ENCODE measurements around the gene HIVEP1. TPM values are rescaled to one million over a fixed set of nuclear protein-coding genes. Genes with fewer than 3 reads are reported as not detected.
A peak's percentile ranks its signal among the peaks of the same experiment; 100 is the strongest.

HIVEP1 gene
- total RNA-seq, 2 experiments from 2014 or later: 21.7 to 27.8 TPM

DNA sequence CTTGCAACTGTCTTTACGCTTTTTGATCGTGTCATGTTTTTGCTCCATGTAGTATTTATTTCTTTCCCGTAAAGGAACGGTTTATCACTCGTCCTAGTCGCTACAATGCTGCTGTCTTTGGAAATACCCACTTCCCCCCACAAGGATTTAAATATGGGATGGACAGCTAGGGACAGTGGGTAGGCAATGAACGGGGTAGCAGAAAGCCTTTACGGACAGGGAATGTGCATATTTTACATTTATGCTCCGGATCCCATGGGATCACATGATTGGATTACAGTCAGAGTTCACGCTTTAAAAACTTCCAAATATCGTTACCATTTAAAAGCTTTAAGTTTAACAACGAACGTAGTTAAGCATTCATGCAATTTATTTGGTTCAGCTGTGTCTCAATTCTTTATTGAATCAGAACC is 1.2 kb downstream of the HIVEP1 start:
- Mint-ChIP-seq H3K36me3 (ENCODE audit: low read depth) (peaks cover 47% of the 10 kb centered on the region), H3K4me1 (peaks cover 36% of the 10 kb centered on the region)

DNA sequence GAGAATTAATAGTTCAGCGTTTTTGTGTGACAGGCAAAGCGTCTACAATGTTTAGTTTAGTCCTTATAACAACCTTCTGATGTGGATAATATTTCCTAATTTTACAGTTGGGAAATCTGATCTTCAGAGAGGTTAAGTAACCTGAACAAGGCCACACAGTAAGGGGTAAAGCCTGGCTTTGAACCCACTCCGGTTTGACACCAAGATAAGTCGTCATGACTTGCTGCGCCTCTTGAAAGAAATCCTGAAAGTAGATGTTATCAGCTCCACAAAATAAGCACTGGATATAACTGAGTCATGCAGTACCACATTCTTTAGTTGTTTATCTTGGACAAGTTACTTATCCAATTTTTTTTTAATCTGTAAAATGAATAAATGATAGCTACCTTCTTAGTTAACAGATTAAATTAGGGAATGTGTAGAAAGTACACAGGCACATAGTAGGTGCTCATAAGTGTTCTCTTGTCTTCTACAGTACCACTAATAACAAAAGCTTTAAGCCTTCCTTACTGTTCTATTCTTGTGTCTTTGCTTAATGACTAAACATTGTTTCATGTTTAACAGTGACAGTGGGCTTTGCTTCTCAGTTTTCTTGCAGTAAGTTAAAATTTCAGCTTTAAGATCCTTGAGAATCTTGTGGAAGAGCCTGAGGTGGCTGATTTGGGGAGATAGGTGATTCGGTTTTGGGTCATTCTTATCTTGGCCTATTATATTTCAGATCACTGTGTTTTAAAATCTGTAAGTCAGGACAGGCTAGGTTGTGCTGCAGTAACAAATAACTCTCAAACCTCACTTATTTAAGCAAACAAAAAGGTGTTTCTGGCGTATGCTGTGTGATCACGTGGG is 2.1 kb downstream of the HIVEP1 start:
- Mint-ChIP-seq H3K27ac (no peak overlapping the region), H3K36me3 (ENCODE audit: low read depth) (peaks cover 51% of the 10 kb centered on the region)
- POLR2A ChIA-PET: interaction anchor here (1.2 kb wide), 2 partner anchors 11 to 38 kb away, joined by 3 read pairs; no protein-coding TSS in a partner anchor

More for the DNA sequence above, 1.2 kb downstream of the HIVEP1 start:
- DNase-seq: no peak
- peaks cover 7% of the 10 kb centered on the region for H3K9me3 Mint-ChIP-seq
- peak overlapping the region; percentile 94 for H3K27ac Mint-ChIP-seq
- no peaks in the 10 kb centered on the region for H3K27me3 Mint-ChIP-seq
- CTCF ChIA-PET: interaction anchor here (1.2 to 2.2 kb wide), 3 partner anchors 26 to 357 kb away, joined by 3 to 4 read pairs (median 3); no protein-coding TSS in a partner anchor
- POLR2A ChIA-PET: interaction anchor here (0.8 to 1.6 kb wide), 8 partner anchors 10 to 314 kb away, joined by 3 to 7 read pairs (median 3); no protein-coding TSS in a partner anchor
- peak overlapping the region; percentile 98 for H3K4me3 Mint-ChIP-seq

DNA sequence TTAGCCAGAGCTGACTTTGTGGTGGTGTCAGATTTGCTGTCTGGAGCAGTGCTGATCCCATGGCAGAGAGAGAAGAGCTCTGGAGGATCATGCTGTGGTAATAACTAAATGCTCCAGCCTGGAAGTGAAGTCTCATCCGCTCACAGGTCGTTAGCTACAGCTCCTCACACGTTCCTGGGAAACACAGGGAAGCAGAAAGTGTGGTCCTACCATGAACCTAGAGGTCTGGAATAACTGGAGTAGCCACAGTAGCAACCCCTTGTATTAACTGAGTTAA is 2.7 kb downstream of the HIVEP1 start:
- Mint-ChIP-seq H3K9me3 (peaks cover 7% of the 10 kb centered on the region), H3K36me3 (ENCODE audit: low read depth) (peaks cover 56% of the 10 kb centered on the region), H3K4me1 (peaks cover 31% of the 10 kb centered on the region), H3K27me3 (no peaks in the 10 kb centered on the region), H3K4me3 (no peak overlapping the region), H3K27ac (no peak overlapping the region)
- no peak for DNase-seq
- ChIA-PET POLR2A (interaction anchor here (1.2 kb wide), 1 partner anchor 38 kb away, joined by 3 read pairs; no protein-coding TSS in a partner anchor), CTCF (interaction anchor here (1.1 to 2.2 kb wide), 2 partner anchors 24 to 274 kb away, joined by 3 to 4 read pairs; no protein-coding TSS in a partner anchor)

More for the DNA sequence above, 2.1 kb downstream of the HIVEP1 start:
- H3K27me3 Mint-ChIP-seq: no peaks in the 10 kb centered on the region
- no peak overlapping the region for H3K4me3 Mint-ChIP-seq
- DNase-seq: no peak
- peaks cover 7% of the 10 kb centered on the region for H3K9me3 Mint-ChIP-seq
- peaks cover 33% of the 10 kb centered on the region for H3K4me1 Mint-ChIP-seq
- CTCF ChIA-PET: interaction anchor here (1.1 to 2.2 kb wide), 3 partner anchors 25 to 275 kb away, joined by 3 to 4 read pairs (median 3); no protein-coding TSS in a partner anchor

GRCh38 chr6:12017263-12017662 is 5.2 kb downstream of the HIVEP1 start:
- H3K36me3 Mint-ChIP-seq (ENCODE audit: low read depth): peaks cover 69% of the 10 kb centered on the region
- peaks cover 25% of the 10 kb centered on the region for H3K4me1 Mint-ChIP-seq
- DNase-seq: no peak
- H3K4me3 Mint-ChIP-seq: no peak overlapping the region
- CTCF ChIA-PET: no interaction called here
- peaks cover 7% of the 10 kb centered on the region for H3K9me3 Mint-ChIP-seq
- no peak overlapping the region for H3K27ac Mint-ChIP-seq
- H3K27me3 Mint-ChIP-seq: no peaks in the 10 kb centered on the region
- POLR2A ChIA-PET: no interaction called here

DNA sequence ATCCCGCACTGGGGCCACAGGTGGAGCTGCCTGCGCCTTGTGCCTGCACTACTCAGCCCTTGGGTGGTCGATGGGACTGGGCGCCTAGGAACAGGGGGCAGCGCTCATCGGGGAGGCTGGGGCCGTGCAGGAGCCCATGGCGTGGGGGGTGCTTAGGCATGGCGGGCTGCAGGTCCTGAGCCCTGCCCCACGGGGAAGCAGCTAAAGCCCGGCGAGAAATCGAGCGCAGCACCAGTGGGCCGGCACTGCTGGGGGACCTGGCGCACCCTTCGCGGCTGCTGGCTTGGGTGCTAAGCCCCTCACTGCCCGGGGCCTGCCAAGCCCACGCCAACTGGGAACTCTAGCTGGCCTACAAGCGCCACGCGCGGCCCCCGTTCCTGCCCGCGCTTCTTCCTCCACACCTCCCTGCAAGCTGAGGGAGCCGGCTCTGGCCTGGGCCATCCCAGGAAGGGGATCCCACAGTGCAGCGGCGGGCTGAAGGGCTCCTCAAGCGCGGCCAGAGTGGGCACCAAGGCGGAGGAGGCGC is 5.8 kb downstream of the HIVEP1 start:
- Mint-ChIP-seq H3K27ac (no peak overlapping the region), H3K9me3 (peaks cover 7% of the 10 kb centered on the region), H3K4me3 (no peak overlapping the region), H3K4me1 (peaks cover 27% of the 10 kb centered on the region), H3K27me3 (no peaks in the 10 kb centered on the region), H3K36me3 (ENCODE audit: low read depth) (peaks cover 75% of the 10 kb centered on the region)
- no peak for DNase-seq
- ChIA-PET POLR2A (no interaction called here), CTCF (no interaction called here)

DNA sequence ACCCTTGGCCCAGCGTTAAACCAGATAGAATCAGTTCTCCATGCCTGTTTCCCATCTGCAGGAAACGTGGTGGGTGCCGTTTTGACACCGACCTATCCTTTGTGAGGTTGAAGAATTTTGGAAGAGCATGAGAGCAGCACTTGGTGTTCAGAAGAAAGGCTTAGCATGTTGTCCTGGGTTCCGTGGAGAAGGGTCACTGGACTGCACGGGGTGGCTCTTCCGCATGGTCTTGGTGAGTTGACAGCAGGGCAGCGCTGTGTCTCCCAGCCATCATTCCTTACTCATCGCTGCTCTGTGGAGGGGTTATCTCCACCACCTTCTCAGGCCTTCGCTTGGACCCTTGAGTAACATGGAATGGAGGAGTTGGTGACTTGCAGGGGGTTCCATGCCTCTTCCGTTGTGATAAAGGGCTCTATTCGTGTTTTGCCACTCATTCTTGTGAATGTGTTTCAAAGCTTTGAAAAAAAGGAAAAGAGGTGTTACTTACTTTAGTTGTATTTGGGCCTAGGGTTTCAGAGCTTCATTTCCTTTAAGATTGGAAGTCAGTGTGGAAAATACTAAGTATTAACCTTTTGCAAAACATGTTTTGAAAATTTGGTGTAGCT is 8.2 kb downstream of the HIVEP1 start:
- Mint-ChIP-seq H3K27ac (no peak overlapping the region), H3K4me1 (peaks cover 10% of the 10 kb centered on the region), H3K36me3 (ENCODE audit: low read depth) (peaks cover 73% of the 10 kb centered on the region), H3K27me3 (no peaks in the 10 kb centered on the region), H3K9me3 (no peaks in the 10 kb centered on the region), H3K4me3 (no peak overlapping the region)
- no peak for DNase-seq
- POLR2A ChIA-PET: no interaction called here
- CTCF ChIA-PET: interaction anchor here (0.8 kb wide), 1 partner anchor 11 kb away, joined by 4 read pairs; no protein-coding TSS in a partner anchor

- Mint-ChIP-seq H3K27ac (no peak overlapping the region), H3K4me1 (peaks cover 13% of the 10 kb centered on the region), H3K4me3 (no peak overlapping the region), H3K27me3 (no peaks in the 10 kb centered on the region), H3K36me3 (ENCODE audit: low read depth) (peaks cover 72% of the 10 kb centered on the region), H3K9me3 (peaks cover 3% of the 10 kb centered on the region)
- ChIA-PET CTCF (no interaction called here), POLR2A (no interaction called here)
- DNase-seq: no peak
Measured at GRCh38 chr6:12022481-12022880, 10.4 kb downstream of the HIVEP1 start.

GRCh38 chr6:12022953-12023388 is 10.9 kb downstream of the HIVEP1 start:
- Mint-ChIP-seq H3K9me3 (peaks cover 3% of the 10 kb centered on the region), H3K4me3 (no peak overlapping the region), H3K27me3 (no peaks in the 10 kb centered on the region), H3K36me3 (ENCODE audit: low read depth) (peaks cover 73% of the 10 kb centered on the region), H3K27ac (no peak overlapping the region), H3K4me1 (peaks cover 13% of the 10 kb centered on the region)
- ChIA-PET POLR2A (interaction anchor here (1.6 kb wide), 1 partner anchor 10 kb away, joined by 7 read pairs; the partner anchor contains the start of gene HIVEP1), CTCF (no interaction called here)
- DNase-seq: no peak

DNA sequence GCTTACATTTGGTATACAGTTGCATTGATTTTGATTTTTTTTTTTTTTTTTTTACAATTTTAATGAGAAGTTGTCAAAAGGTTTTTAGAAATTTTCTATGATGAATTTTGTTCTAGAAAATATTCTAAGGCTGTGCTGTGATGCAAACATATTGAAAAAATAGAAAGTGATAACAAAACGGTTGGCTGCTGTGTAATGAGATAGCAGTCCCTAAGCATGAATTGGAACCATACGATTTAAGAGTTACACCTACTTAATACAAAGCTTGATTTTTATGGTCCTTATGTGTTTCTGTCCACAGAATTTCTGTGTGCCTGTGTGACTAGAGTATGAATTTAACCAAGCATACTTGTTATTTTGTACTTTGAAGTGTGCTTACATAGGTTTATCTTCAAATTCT is 12.1 kb downstream of the HIVEP1 start:
- Mint-ChIP-seq H3K27me3 (no peaks in the 10 kb centered on the region), H3K4me3 (no peak overlapping the region), H3K4me1 (peaks cover 13% of the 10 kb centered on the region), H3K9me3 (peaks cover 3% of the 10 kb centered on the region), H3K27ac (no peak overlapping the region), H3K36me3 (ENCODE audit: low read depth) (peaks cover 77% of the 10 kb centered on the region)
- ChIA-PET CTCF (no interaction called here), POLR2A (interaction anchor here (0.7 to 1.6 kb wide), 2 partner anchors 12 to 147 kb away, joined by 3 to 7 read pairs; partner anchors contain the start of gene HIVEP1)
- no peak for DNase-seq

DNA sequence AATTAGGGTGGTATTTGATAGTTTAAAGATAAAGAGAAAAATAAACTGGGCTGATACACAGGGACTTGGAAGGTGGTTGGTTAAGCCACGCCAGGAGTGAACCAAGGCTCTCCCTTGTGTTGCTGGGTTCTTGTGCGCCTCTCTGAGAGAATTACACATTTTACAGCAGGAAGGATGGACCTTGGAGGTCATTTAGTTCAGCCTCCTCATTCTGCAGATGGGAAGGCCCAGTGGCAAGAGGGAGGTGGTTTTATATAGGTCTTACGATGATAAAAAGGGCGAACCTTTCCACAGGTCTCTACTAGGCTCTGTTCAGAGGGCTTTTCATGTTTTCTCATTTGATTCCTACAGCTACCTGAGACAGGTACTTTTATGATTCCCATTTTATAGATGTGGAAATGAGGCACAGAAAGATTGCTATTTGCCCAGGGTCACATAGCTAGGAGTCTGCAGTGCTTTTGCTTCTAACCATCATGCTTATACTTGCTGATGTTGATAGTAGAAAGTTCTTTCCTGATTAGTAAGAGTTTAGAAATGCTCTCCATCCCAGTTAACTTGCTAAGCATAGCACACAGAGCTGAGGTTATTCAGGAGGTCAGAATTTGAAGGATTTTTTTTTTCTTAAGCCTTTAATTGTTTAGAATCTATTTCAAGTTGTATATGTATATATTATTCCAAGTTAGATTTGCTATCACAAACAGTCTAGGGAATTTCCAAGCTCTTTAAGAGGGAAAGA is 12.8 kb downstream of the HIVEP1 start:
- Mint-ChIP-seq H3K36me3 (ENCODE audit: low read depth) (peaks cover 75% of the 10 kb centered on the region), H3K27me3 (no peaks in the 10 kb centered on the region), H3K27ac (no peak overlapping the region), H3K4me1 (peaks cover 13% of the 10 kb centered on the region), H3K9me3 (peaks cover 3% of the 10 kb centered on the region), H3K4me3 (no peak overlapping the region)
- no peak for DNase-seq
- POLR2A ChIA-PET: no interaction called here
- CTCF ChIA-PET: no interaction called here

DNA sequence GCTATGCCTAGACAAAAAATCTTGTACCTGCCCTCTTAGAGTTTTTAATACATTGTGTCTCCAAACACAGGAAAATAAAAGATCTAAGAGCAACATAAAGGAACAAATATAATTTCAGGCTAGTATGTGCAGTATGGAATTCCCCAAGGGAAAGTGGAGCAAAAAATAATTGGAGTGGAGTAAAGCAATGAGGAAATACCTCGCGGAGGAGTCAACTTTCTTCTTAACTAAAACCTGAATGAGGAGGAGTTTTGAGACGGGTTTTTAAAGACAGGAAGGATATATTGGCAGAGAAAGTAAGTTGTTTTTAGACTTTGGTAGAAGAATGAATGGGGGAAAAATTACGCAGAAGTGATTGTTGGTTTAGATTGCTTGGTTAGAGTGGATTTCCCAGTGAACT is 14.0 kb downstream of the HIVEP1 start:
- CTCF ChIA-PET: interaction anchor here (0.6 kb wide), 1 partner anchor 186 kb away, joined by 4 read pairs; no protein-coding TSS in a partner anchor

DNA sequence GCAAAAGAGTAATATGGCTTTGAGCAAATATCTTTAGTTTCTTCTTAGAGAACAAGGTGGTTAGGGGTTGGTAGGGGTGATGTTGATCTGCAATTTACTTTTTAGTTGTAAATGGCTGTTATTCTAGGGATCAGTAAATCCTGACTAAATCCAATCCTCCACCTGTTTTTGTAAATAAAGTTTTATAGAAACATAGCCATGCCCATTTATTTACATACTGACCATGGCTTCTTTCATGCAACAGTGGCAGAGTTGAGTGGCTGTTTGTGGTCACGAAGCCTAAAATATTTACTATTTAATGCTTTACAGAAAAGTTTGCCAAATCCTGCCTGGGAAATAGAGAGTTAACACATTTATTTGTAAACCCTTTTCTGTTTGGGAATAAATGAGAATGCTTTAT is 14.7 kb downstream of the HIVEP1 start:
- ChIA-PET POLR2A (no interaction called here), CTCF (no interaction called here)
- Mint-ChIP-seq H3K9me3 (peaks cover 9% of the 10 kb centered on the region), H3K36me3 (ENCODE audit: low read depth) (peaks cover 77% of the 10 kb centered on the region), H3K27me3 (no peaks in the 10 kb centered on the region), H3K27ac (no peak overlapping the region), H3K4me3 (no peak overlapping the region), H3K4me1 (peaks cover 14% of the 10 kb centered on the region)
- no peak for DNase-seq

More for the DNA sequence above, 14.0 kb downstream of the HIVEP1 start:
- no peak overlapping the region for H3K27ac Mint-ChIP-seq
- no peak overlapping the region for H3K4me3 Mint-ChIP-seq
- DNase-seq: no peak
- H3K27me3 Mint-ChIP-seq: no peaks in the 10 kb centered on the region
- POLR2A ChIA-PET: no interaction called here
- peaks cover 14% of the 10 kb centered on the region for H3K4me1 Mint-ChIP-seq
- H3K36me3 Mint-ChIP-seq (ENCODE audit: low read depth): peaks cover 76% of the 10 kb centered on the region
- peaks cover 8% of the 10 kb centered on the region for H3K9me3 Mint-ChIP-seq

All from activated CD4-positive, alpha-beta memory T cell treated with anti-CD3 and anti-CD28 coated beads, Interleukin-2, amount 10 ng/mL, durations not matched to agents 7 days and 5 days (primary cell).